ENCODE results near the gene ACER1. TPM values are rescaled to one million over a fixed set of nuclear protein-coding genes. Genes with fewer than 3 reads are reported as not detected.

The ACER1 gene
- total and polyA plus RNA-seq, 2 of the 13 experiments (the other 11 are each of a cell fraction or from before 2014, with no cell fraction given), result not detected

DNA sequence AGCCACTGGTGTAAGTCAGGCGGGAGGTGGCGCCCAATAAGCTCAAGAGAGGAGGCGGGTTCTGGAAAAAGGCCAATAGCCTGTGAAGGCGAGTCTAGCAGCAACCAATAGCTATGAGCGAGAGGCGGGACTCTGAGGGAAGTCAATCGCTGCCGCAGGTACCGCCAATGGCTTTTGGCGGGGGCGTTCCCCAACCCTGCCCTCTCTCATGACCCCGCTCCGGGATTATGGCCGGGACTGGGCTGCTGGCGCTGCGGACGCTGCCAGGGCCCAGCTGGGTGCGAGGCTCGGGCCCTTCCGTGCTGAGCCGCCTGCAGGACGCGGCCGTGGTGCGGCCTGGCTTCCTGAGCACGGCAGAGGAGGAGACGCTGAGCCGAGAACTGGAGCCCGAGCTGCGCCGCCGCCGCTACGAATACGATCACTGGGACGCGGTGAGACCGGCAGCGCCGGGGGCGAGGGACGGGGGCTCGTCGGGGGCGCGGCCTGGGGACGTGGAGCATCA lies 39.2 kb upstream of the ACER1 start, which contains the start of gene ALKBH7 (continued):
- TF ChIP-seq U2AF2 (IDR thresholded peaks at IDR 0.05; ENCODE audit: low read depth, low read length) (no peak), ELF3 (CRISPR knock-in tag; IDR thresholded peaks at IDR 0.05) (no peak), THYN1 (CRISPR knock-in tag; IDR thresholded peaks at IDR 0.05; ENCODE audit: borderline replicate concordance, low read depth) (0 out of 2 replicates have a peak, but pooled peaks have one; percentile 56), ZMYM4 (CRISPR knock-in tag; IDR thresholded peaks at IDR 0.05) (peak; percentile 67; the same call in 1 of the 2 replicates), ZSCAN25 (CRISPR knock-in tag; IDR thresholded peaks at IDR 0.05) (no peak), SMAD3 (CRISPR knock-in tag; IDR thresholded peaks at IDR 0.05) (no peak), GABPA (IDR thresholded peaks at IDR 0.05; ENCODE audit: low read depth, low read length) (0 out of 2 replicates have a peak, but pooled peaks have one; percentile 24), GABPA (CRISPR knock-in tag; IDR thresholded peaks at IDR 0.05; ENCODE audit: low read depth) (peak; percentile 18; the same call in 1 of the 2 replicates), ZNF570 (CRISPR knock-in tag; IDR thresholded peaks at IDR 0.05; ENCODE audit: borderline replicate concordance) (no peak; the same call in 1 of the 2 replicates), DNMT3B (CRISPR knock-in tag; conservative IDR thresholded peaks at IDR 0.05) (no peak), ZNF496 (CRISPR knock-in tag; IDR thresholded peaks at IDR 0.05; ENCODE audit: insufficient replicate concordance) (no peak), PHF20 (CRISPR knock-in tag; IDR thresholded peaks at IDR 0.05) (0 out of 2 replicates have a peak, but pooled peaks have one; percentile 32), AKAP8 (CRISPR knock-in tag; IDR thresholded peaks at IDR 0.05) (peak; percentile 79; the same call in 1 of the 2 replicates), ZNF251 (CRISPR knock-in tag; IDR thresholded peaks at IDR 0.05) (no peak), ZFP36L2 (CRISPR knock-in tag; IDR thresholded peaks at IDR 0.05) (no peak), FOSL2 (CRISPR knock-in tag; IDR thresholded peaks at IDR 0.05) (no peak; the same call in 1 of the 2 replicates), ZBTB1 (CRISPR knock-in tag; IDR thresholded peaks at IDR 0.05; ENCODE audit: borderline replicate concordance) (no peak), ZZZ3 (CRISPR knock-in tag; IDR thresholded peaks at IDR 0.05; ENCODE audit: borderline replicate concordance) (0 out of 2 replicates have a peak, but pooled peaks have one; percentile 44), NCOR1 (IDR thresholded peaks at IDR 0.05; ENCODE audit: borderline replicate concordance, low read length) (peak; percentile 64), TOE1 (CRISPR knock-in tag; IDR thresholded peaks at IDR 0.05) (no peak), EEA1 (CRISPR knock-in tag; IDR thresholded peaks at IDR 0.05; ENCODE audit: borderline replicate concordance) (peak; percentile 81; the same call in 1 of the 2 replicates), ZNF768 (CRISPR knock-in tag; IDR thresholded peaks at IDR 0.05) (peak; percentile 66; the same call in 1 of the 2 replicates)
- TF ChIP-seq, protein P1, sequence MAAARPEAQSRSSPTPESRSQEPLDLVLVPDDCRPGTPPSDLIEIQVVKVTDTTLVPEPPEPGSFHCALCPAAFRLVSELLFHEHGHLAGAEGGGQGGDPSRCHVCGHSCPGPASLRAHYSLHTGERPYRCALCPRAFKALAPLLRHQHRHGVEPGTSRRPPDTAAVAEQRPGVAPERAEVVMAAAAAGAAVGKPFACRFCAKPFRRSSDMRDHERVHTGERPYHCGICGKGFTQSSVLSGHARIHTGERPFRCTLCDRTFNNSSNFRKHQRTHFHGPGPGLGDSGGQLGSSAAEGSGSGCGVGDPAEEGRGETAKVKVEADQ (CRISPR knock-in tag; IDR thresholded peaks at IDR 0.05; ENCODE audit: borderline replicate concordance), result 0 out of 2 replicates have a peak, but pooled peaks have one; percentile 8
- TF ChIP-seq, protein P2, sequence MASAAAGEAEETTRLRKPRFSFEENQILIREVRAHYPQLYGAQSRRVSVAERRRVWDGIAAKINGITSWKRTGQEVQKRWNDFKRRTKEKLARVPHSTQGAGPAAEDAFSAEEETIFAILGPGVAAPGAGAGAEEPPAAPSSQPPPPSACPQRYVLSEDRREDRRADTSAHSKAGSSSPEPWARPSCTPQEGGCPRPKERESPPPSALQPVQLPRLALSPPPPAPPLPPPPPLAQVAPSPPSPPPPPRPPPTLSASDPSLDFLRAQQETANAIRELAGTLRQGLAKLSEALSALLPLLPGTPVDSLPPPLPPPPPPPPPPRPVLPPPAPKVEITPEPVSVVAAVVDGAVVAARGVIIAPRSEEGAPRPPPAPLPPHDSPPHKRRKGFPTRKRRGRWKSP (CRISPR knock-in tag; IDR thresholded peaks at IDR 0.05), result 0 out of 2 replicates have a peak, but pooled peaks have one; percentile 4
- TF ChIP-seq, protein P3, sequence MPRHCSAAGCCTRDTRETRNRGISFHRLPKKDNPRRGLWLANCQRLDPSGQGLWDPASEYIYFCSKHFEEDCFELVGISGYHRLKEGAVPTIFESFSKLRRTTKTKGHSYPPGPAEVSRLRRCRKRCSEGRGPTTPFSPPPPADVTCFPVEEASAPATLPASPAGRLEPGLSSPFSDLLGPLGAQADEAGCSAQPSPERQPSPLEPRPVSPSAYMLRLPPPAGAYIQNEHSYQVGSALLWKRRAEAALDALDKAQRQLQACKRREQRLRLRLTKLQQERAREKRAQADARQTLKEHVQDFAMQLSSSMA (CRISPR knock-in tag; IDR thresholded peaks at IDR 0.05), result no peak
- TF ChIP-seq, protein P4, sequence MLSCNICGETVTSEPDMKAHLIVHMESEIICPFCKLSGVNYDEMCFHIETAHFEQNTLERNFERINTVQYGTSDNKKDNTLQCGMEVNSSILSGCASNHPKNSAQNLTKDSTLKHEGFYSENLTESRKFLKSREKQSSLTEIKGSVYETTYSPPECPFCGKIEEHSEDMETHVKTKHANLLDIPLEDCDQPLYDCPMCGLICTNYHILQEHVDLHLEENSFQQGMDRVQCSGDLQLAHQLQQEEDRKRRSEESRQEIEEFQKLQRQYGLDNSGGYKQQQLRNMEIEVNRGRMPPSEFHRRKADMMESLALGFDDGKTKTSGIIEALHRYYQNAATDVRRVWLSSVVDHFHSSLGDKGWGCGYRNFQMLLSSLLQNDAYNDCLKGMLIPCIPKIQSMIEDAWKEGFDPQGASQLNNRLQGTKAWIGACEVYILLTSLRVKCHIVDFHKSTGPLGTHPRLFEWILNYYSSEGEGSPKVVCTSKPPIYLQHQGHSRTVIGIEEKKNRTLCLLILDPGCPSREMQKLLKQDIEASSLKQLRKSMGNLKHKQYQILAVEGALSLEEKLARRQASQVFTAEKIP (CRISPR knock-in tag; IDR thresholded peaks at IDR 0.05; ENCODE audit: borderline replicate concordance), result no peak
